NCI-H774 (cell line): ENCODE measurements around the gene FASLG.
"Not testable (repeated sequence)": the region's sequence is repeated elsewhere in the genome, so short reads cannot be mapped to it uniquely, and the experiment has no call there.

ENCODE experiments used
- DNase-seq: peaks from one replicate; lab custom pipeline; 2025; lab: John Stamatoyannopoulos, UW

Gene FASLG

GRCh38 chr1:172680733-172681275, 21.9 kb downstream of the FASLG start:
- DNase-seq = peak; percentile 46

- no peak for DNase-seq
These were observed 23.9 kb downstream of the FASLG start for GRCh38 chr1:172682812-172683211.

- no peak for DNase-seq
These were observed 27.2 kb downstream of the FASLG start for GRCh38 chr1:172686143-172686542.

GRCh38 chr1:172688428-172689085, 29.7 kb downstream of the FASLG start:
- DNase-seq = not testable (repeated sequence)

- not testable (repeated sequence) for DNase-seq
These were observed 32.0 kb downstream of the FASLG start for GRCh38 chr1:172690925-172691324.

GRCh38 chr1:172697534-172698002, 38.7 kb downstream of the FASLG start:
- DNase-seq = no peak

- no peak for DNase-seq
These were observed 39.3 kb downstream of the FASLG start for GRCh38 chr1:172698224-172698623.

GRCh38 chr1:172699111-172699510, 40.2 kb downstream of the FASLG start:
- no peak for DNase-seq

GRCh38 chr1:172699695-172700227, 40.9 kb downstream of the FASLG start:
- no peak for DNase-seq

- no peak for DNase-seq
These were observed 41.7 kb downstream of the FASLG start for GRCh38 chr1:172700556-172700955.

- no peak for DNase-seq
These were observed 45.1 kb downstream of the FASLG start for GRCh38 chr1:172704001-172704400.

GRCh38 chr1:172704420-172705210, 45.7 kb downstream of the FASLG start:
- no peak for DNase-seq

- no peak for DNase-seq
These were observed 49.5 kb downstream of the FASLG start for GRCh38 chr1:172708452-172708851.

- DNase-seq = no peak
These were observed 52.7 kb downstream of the FASLG start for GRCh38 chr1:172711558-172711957.

- no peak for DNase-seq
These were observed 54.6 kb downstream of the FASLG start for GRCh38 chr1:172713466-172713865.
